Neuronal stem cell (in vitro differentiated cells): ENCODE data around the gene MINDY4B.

ENCODE experiments used
- DNase-seq: peaks from one replicate; pipeline ENCODE4 v3.0.0-alpha.2; 2013; ENCODE audit warnings: low spot score
- H2AFZ ChIP-seq: one replicate; pipeline ENCODE4 v1.6.1; 2013; ENCODE audit warnings: mild to moderate bottlenecking, low read length, inconsistent platforms
- H2AK5ac ChIP-seq: 2 replicates; pipeline ENCODE4 v1.6.1; 2013; ENCODE audit warnings: low read depth, mild to moderate bottlenecking, inconsistent platforms, low read length, moderate library complexity, mixed read lengths
- H2BK120ac ChIP-seq: 2 replicates; pipeline ENCODE4 v1.6.1; 2013; ENCODE audit warnings: low read depth, mild to moderate bottlenecking, inconsistent platforms, low read length, moderate library complexity, mixed read lengths
- H2BK12ac ChIP-seq: one replicate; pipeline ENCODE4 v1.6.1; 2013; ENCODE audit warnings: low read length, inconsistent platforms
- H2BK15ac ChIP-seq: 2 replicates; pipeline ENCODE4 v1.6.1; 2013; ENCODE audit warnings: mild to moderate bottlenecking, low read length, inconsistent platforms, mixed read lengths
- H2BK5ac ChIP-seq: one replicate; pipeline ENCODE4 v1.6.1; 2013; ENCODE audit warnings: inconsistent platforms, mild to moderate bottlenecking, low read length, moderate library complexity
- H3K14ac ChIP-seq: one replicate; pipeline ENCODE4 v1.6.1; 2013; ENCODE audit warnings: low read length, inconsistent platforms
- H3K18ac ChIP-seq: 2 replicates; pipeline ENCODE4 v1.6.1; 2013; ENCODE audit warnings: low read length, inconsistent platforms
- H3K23ac ChIP-seq: 2 replicates; pipeline ENCODE4 v1.6.1; 2013; ENCODE audit warnings: low read depth, mild to moderate bottlenecking, mixed read lengths, low read length, inconsistent platforms; ENCODE audit not compliant: poor library complexity
- H3K27ac ChIP-seq: replicated peaks from 3 replicates; pipeline ENCODE4 v1.5.1; 2013; ENCODE audit warnings: low read length, inconsistent platforms
- H3K27me3 ChIP-seq, 3 experiments: 2 replicates each; pipeline ENCODE4 v1.6.1; 2013; ENCODE audit warnings: low read length in 3 of 3, mild to moderate bottlenecking in 2 of 3, inconsistent platforms in 1 of 3, low read depth in 1 of 3, mixed read lengths in 1 of 3, moderate library complexity in 1 of 3; ENCODE audit not compliant: control insufficient read depth in 3 of 3, insufficient read depth in 3 of 3
- H3K36me3 ChIP-seq, 2 donors: replicated peaks in 1 of 2; 2 replicates each; pipeline ENCODE4 v1.6.1; 2013; ENCODE audit warnings: low read length in 2 of 2; ENCODE audit not compliant: control insufficient read depth in 2 of 2, insufficient read depth in 2 of 2
- H3K4ac ChIP-seq: 2 replicates; pipeline ENCODE4 v1.6.1; 2013; ENCODE audit warnings: inconsistent platforms, mild to moderate bottlenecking, low read length, moderate library complexity
- H3K4me1 ChIP-seq, 2 donors: 1 replicate in 1 of 2; 2 replicates in 1 of 2; pipeline ENCODE4 v1.6.1; 2013; ENCODE audit warnings: low read length in 2 of 2, low read depth in 1 of 2; ENCODE audit not compliant: control insufficient read depth in 2 of 2, insufficient read depth in 1 of 2
- H3K4me2 ChIP-seq: one replicate; pipeline ENCODE4 v1.6.1; 2013; ENCODE audit warnings: mild to moderate bottlenecking, low read length, inconsistent platforms; ENCODE audit not compliant: insufficient read depth, poor library complexity, severe bottlenecking
- H3K4me3 ChIP-seq, 2 donors: 2 replicates each; pipeline ENCODE4 v1.5.1; 2013; ENCODE audit warnings: low read length in 2 of 2, mild to moderate bottlenecking in 2 of 2, inconsistent platforms in 1 of 2, moderate library complexity in 1 of 2
- H3K79me1 ChIP-seq: one replicate; pipeline ENCODE4 v1.6.1; 2013; ENCODE audit warnings: low read depth, mild to moderate bottlenecking, inconsistent platforms, low read length, moderate library complexity
- H3K9ac ChIP-seq: one replicate; pipeline ENCODE4 v1.6.1; 2013; ENCODE audit warnings: mild to moderate bottlenecking, low read depth, low read length, inconsistent platforms; ENCODE audit not compliant: poor library complexity
- H3K9me3 ChIP-seq, 2 donors: replicated peaks in 1 of 2; 2 replicates each; pipeline versions ENCODE3 to v1.6.1; 2013; ENCODE audit warnings: low read length in 2 of 2, mild to moderate bottlenecking in 2 of 2, inconsistent platforms in 1 of 2, low read depth in 1 of 2, mixed read lengths in 1 of 2, moderate library complexity in 1 of 2; ENCODE audit not compliant: control insufficient read depth in 2 of 2, insufficient read depth in 1 of 2
- H4K8ac ChIP-seq: one replicate; pipeline ENCODE4 v1.6.1; 2013; ENCODE audit warnings: low read depth, mild to moderate bottlenecking, inconsistent platforms, low read length, moderate library complexity
- H4K91ac ChIP-seq: one replicate; pipeline ENCODE4 v1.6.1; 2013; ENCODE audit warnings: low read length, low read depth, mild to moderate bottlenecking, inconsistent platforms; ENCODE audit not compliant: poor library complexity
- WGBS, 2 donors: extraction: QIAGEN DNeasy Blood & Tissue Kit; methylation state at CpG; one replicate each; pipeline ENCODE4 v1.1.7; 2013; ENCODE audit warnings: missing lambda C conversion rate in 2 of 2, mixed read lengths in 1 of 2; ENCODE audit not compliant: insufficient read length in 2 of 2, insufficient replicate concordance in 1 of 2; ENCODE audit errors: extremely low coverage in 2 of 2; 5-methylcytosine and 5-hydroxymethylcytosine counted together

MINDY4B gene

GRCh38 chr3:150825192-150825915 lies 79.9 kb downstream of the MINDY4B start:
- Histone ChIP-seq H3K4me2 (no peak overlapping the region), H3K4me3 (no peak overlapping the region), H2AK5ac (no peak overlapping the region), H4K91ac (no peak overlapping the region), H3K79me1 (no peaks in the 10 kb centered on the region), H3K27ac (no peak overlapping the region), H3K4ac (no peak overlapping the region), H3K4me1 (no peaks in the 10 kb centered on the region), H3K36me3 (no peaks in the 10 kb centered on the region), H2BK120ac (no peak overlapping the region), H2BK15ac (no peak overlapping the region), H2AFZ (no peak overlapping the region), H3K27me3 (no peaks in the 10 kb centered on the region), H3K14ac (no peak overlapping the region), H3K18ac (no peak overlapping the region), H2BK5ac (no peak overlapping the region), H3K23ac (no peak overlapping the region), H3K9ac (peak overlapping the region; percentile 3), H2BK12ac (peak overlapping the region; percentile 36), H3K9me3 (no peaks in the 10 kb centered on the region), H4K8ac (no peak overlapping the region)
- no CpG with 5 or more reads among the region's 6 CpGs for WGBS, 2 donors
- no peak for DNase-seq

- H3K9ac ChIP-seq: no peak overlapping the region
- no peak overlapping the region for H3K4me3 ChIP-seq
- H2BK12ac ChIP-seq: no peak overlapping the region
- no peak overlapping the region for H2AFZ ChIP-seq
- H3K36me3 ChIP-seq: no peaks in the 10 kb centered on the region
- no peak for DNase-seq
- H3K4ac ChIP-seq: no peak overlapping the region
- no peaks in the 10 kb centered on the region for H3K4me1 ChIP-seq
- H3K27me3 ChIP-seq: no peaks in the 10 kb centered on the region
- no peak overlapping the region for H3K18ac ChIP-seq
- no peak overlapping the region for H2BK15ac ChIP-seq
- no peak overlapping the region for H4K8ac ChIP-seq
- H3K14ac ChIP-seq: no peak overlapping the region
- H3K27ac ChIP-seq: no peak overlapping the region
- H3K79me1 ChIP-seq: no peaks in the 10 kb centered on the region
- H4K91ac ChIP-seq: no peak overlapping the region
- no peak overlapping the region for H2AK5ac ChIP-seq
- H2BK5ac ChIP-seq: no peak overlapping the region
- H3K23ac ChIP-seq: no peak overlapping the region
- no peak overlapping the region for H3K4me2 ChIP-seq
- H2BK120ac ChIP-seq: no peak overlapping the region
- WGBS, 2 donors: no CpG with 5 or more reads among the region's 3 CpGs
- H3K9me3 ChIP-seq: no peaks in the 10 kb centered on the region
Measured at GRCh38 chr3:150823277-150823676, 82.0 kb downstream of the MINDY4B start.

DNA sequence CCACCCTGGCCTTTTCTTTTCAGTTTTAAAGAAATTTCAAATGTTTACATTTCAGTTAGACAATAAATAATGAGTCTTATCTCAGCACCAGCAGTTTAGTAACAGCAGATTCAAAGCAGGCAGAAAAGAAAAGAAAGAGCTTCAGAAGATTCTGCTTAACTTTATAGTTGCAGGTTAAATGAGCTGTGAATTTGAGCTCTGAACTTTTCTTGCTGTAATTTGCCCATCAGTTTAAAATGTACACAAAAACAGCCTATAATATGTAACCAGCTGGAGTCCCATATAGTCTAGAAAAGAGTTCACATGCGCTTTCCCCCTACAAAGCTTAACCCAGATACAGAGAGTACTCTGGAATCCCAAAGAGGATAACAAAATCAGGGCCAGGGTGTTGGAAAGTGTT lies 82.6 kb downstream of the MINDY4B start:
- no peaks in the 10 kb centered on the region for H3K27me3 ChIP-seq
- no peak for DNase-seq
- no peak overlapping the region for H2AK5ac ChIP-seq
- H3K27ac ChIP-seq: no peak overlapping the region
- no peaks in the 10 kb centered on the region for H3K79me1 ChIP-seq
- no peak overlapping the region for H4K8ac ChIP-seq
- no peak overlapping the region for H3K4me2 ChIP-seq
- WGBS, 2 donors: no CpG with 5 or more reads among the region's 1 CpG
- H2AFZ ChIP-seq: no peak overlapping the region
- no peak overlapping the region for H2BK12ac ChIP-seq
- H3K14ac ChIP-seq: no peak overlapping the region
- no peak overlapping the region for H3K23ac ChIP-seq
- H3K4ac ChIP-seq: no peak overlapping the region
- H3K36me3 ChIP-seq: no peaks in the 10 kb centered on the region
- H4K91ac ChIP-seq: no peak overlapping the region
- H2BK120ac ChIP-seq: no peak overlapping the region
- no peak overlapping the region for H2BK15ac ChIP-seq
- no peak overlapping the region for H3K18ac ChIP-seq
- no peaks in the 10 kb centered on the region for H3K4me1 ChIP-seq
- no peaks in the 10 kb centered on the region for H3K9me3 ChIP-seq
- no peak overlapping the region for H2BK5ac ChIP-seq
- H3K9ac ChIP-seq: no peak overlapping the region
- H3K4me3 ChIP-seq: no peak overlapping the region
